H7 (cell line): ENCODE data around the gene PRKCE. TPM values are rescaled to one million over a fixed set of nuclear protein-coding genes. Genes with fewer than 3 reads are reported as not detected.

Experiments
- DNase-seq: peaks from one replicate; pipeline ENCODE4 v3.0.0; 2012
- H3K27me3 ChIP-seq: 2 replicates; pipeline ENCODE4 v1.6.0; 2011; ENCODE audit warnings: mild to moderate bottlenecking, low read length; ENCODE audit not compliant: control insufficient read depth, insufficient read depth
- H3K36me3 ChIP-seq: replicated peaks from 2 replicates; pipeline ENCODE4 v1.5.1; 2011; ENCODE audit warnings: low read length; ENCODE audit not compliant: control insufficient read depth, insufficient read depth
- H3K4me3 ChIP-seq: 2 replicates; pipeline ENCODE4 v1.5.1; 2011; ENCODE audit warnings: low read depth, mild to moderate bottlenecking, control low read depth, low read length, moderate library complexity; ENCODE audit not compliant: insufficient read depth
- total RNA-seq: library from RNA; depleted of rRNA; stranded (reverse); fragments of >200 nt; shearing (Covaris generic); gene quantifications from 2 replicates; pipeline ENCODE4 v1.2.3, GENCODE V29; 2014

The PRKCE gene
- total RNA-seq, 1 experiment from 2014 or later = 1.2 TPM

- H3K4me3 ChIP-seq = no peak overlapping the region
- no peaks in the 10 kb centered on the region for H3K36me3 ChIP-seq
- no peak for DNase-seq
These were observed 483.2 kb downstream of the PRKCE start for GRCh38 chr2:46134531-46135227.

GRCh38 chr2:46135228-46135855 is 483.9 kb downstream of the PRKCE start:
- no peaks in the 10 kb centered on the region for H3K36me3 ChIP-seq
- DNase-seq = no peak
- H3K27me3 ChIP-seq = no peaks in the 10 kb centered on the region
- no peak overlapping the region for H3K4me3 ChIP-seq

More at GRCh38 chr2:46134531-46135227, 483.2 kb downstream of the PRKCE start:
- no peaks in the 10 kb centered on the region for H3K27me3 ChIP-seq

- H3K27me3 ChIP-seq = no peaks in the 10 kb centered on the region
- H3K4me3 ChIP-seq = no peak overlapping the region
- no peaks in the 10 kb centered on the region for H3K36me3 ChIP-seq
- DNase-seq = no peak
These were observed 484.5 kb downstream of the PRKCE start for GRCh38 chr2:46135958-46136357.

GRCh38 chr2:46136481-46136880 is 485.0 kb downstream of the PRKCE start:
- no peaks in the 10 kb centered on the region for H3K36me3 ChIP-seq
- DNase-seq = no peak
- no peaks in the 10 kb centered on the region for H3K27me3 ChIP-seq
- H3K4me3 ChIP-seq = no peak overlapping the region

GRCh38 chr2:46136953-46137352 is 485.5 kb downstream of the PRKCE start:
- Histone ChIP-seq H3K27me3 (no peaks in the 10 kb centered on the region), H3K36me3 (no peaks in the 10 kb centered on the region), H3K4me3 (no peak overlapping the region)
- DNase-seq = no peak

GRCh38 chr2:46142546-46143428 is 491.3 kb downstream of the PRKCE start:
- H3K36me3 ChIP-seq = no peaks in the 10 kb centered on the region
- no peak overlapping the region for H3K4me3 ChIP-seq
- DNase-seq = no peak
- H3K27me3 ChIP-seq = no peaks in the 10 kb centered on the region; the same call in 1 of the 2 replicates

- Histone ChIP-seq H3K36me3 (no peaks in the 10 kb centered on the region), H3K27me3 (no peaks in the 10 kb centered on the region; the same call in 1 of the 2 replicates), H3K4me3 (no peak overlapping the region)
- no peak for DNase-seq
These were observed 492.1 kb downstream of the PRKCE start for GRCh38 chr2:46143429-46144132.

- DNase-seq = no peak
- Histone ChIP-seq H3K27me3 (no peaks in the 10 kb centered on the region; the same call in 1 of the 2 replicates), H3K4me3 (no peak overlapping the region), H3K36me3 (no peaks in the 10 kb centered on the region)
These were observed 492.8 kb downstream of the PRKCE start for GRCh38 chr2:46144133-46144800.

- Histone ChIP-seq H3K27me3 (no peaks in the 10 kb centered on the region; the same call in 1 of the 2 replicates), H3K36me3 (no peaks in the 10 kb centered on the region), H3K4me3 (no peak overlapping the region)
- DNase-seq = no peak
These were observed 493.5 kb downstream of the PRKCE start for GRCh38 chr2:46145017-46145416.

GRCh38 chr2:46145840-46146239 is 494.4 kb downstream of the PRKCE start:
- H3K27me3 ChIP-seq = no peaks in the 10 kb centered on the region; the same call in 1 of the 2 replicates
- no peak overlapping the region for H3K4me3 ChIP-seq
- no peaks in the 10 kb centered on the region for H3K36me3 ChIP-seq
- DNase-seq = no peak

GRCh38 chr2:46146866-46147502 is 495.5 kb downstream of the PRKCE start:
- no peaks in the 10 kb centered on the region; the same call in 1 of the 2 replicates for H3K27me3 ChIP-seq
- no peak overlapping the region for H3K4me3 ChIP-seq
- no peaks in the 10 kb centered on the region for H3K36me3 ChIP-seq
- DNase-seq = no peak

GRCh38 chr2:46147626-46148368 is 496.3 kb downstream of the PRKCE start:
- no peak for DNase-seq
- Histone ChIP-seq H3K36me3 (no peaks in the 10 kb centered on the region), H3K27me3 (no peaks in the 10 kb centered on the region; the same call in 1 of the 2 replicates), H3K4me3 (no peak overlapping the region)

GRCh38 chr2:46148369-46148736 is 496.9 kb downstream of the PRKCE start:
- no peak for DNase-seq
- no peaks in the 10 kb centered on the region for H3K27me3 ChIP-seq
- no peak overlapping the region for H3K4me3 ChIP-seq
- H3K36me3 ChIP-seq = no peaks in the 10 kb centered on the region
